Measurements from ENCODE around the gene ENO4. TPM values are rescaled to one million over a fixed set of nuclear protein-coding genes. Genes with fewer than 3 reads are reported as not detected.

ENO4 gene
- polyA plus RNA-seq, 5 donors, result 2.5 to 4.5 (median 2.7) TPM

GRCh38 chr10:116828116-116828515 lies 21.2 kb upstream of the ENO4 start:
- no peak for DNase-seq

- DNase-seq, result no peak
Measured at GRCh38 chr10:116829711-116830110, 19.6 kb upstream of the ENO4 start.

GRCh38 chr10:116831086-116831485 lies 18.2 kb upstream of the ENO4 start:
- DNase-seq, result no peak

- DNase-seq, result no peak
Measured at GRCh38 chr10:116831790-116832189, 17.5 kb upstream of the ENO4 start.

- no peak for DNase-seq
Measured at GRCh38 chr10:116833986-116834985, 15.0 kb upstream of the ENO4 start.

- DNase-seq, result no peak
Measured at GRCh38 chr10:116835658-116836057, 13.6 kb upstream of the ENO4 start.

- no peak for DNase-seq
Measured at GRCh38 chr10:116836083-116836482, 13.2 kb upstream of the ENO4 start.

GRCh38 chr10:116836902-116837523 lies 12.3 kb upstream of the ENO4 start:
- no peak for DNase-seq

- DNase-seq, result no peak
Measured at GRCh38 chr10:116838143-116838725, 11.1 kb upstream of the ENO4 start.

GRCh38 chr10:116840389-116841075 lies 8.8 kb upstream of the ENO4 start:
- DNase-seq, result no peak

- DNase-seq, result no peak
Measured at GRCh38 chr10:116845823-116846222, 3.5 kb upstream of the ENO4 start.

GRCh38 chr10:116848032-116848943 lies 1.0 kb upstream of the ENO4 start:
- no peak for DNase-seq

GRCh38 chr10:116848944-116849247 lies 403 bp upstream of the ENO4 start:
- DNase-seq, result no peak

- no peak for DNase-seq
Measured at GRCh38 chr10:116850058-116850611, 836 bp downstream of the ENO4 start.

- no peak for DNase-seq
Measured at GRCh38 chr10:116852246-116852645, 2.9 kb downstream of the ENO4 start.

- no peak for DNase-seq
Measured at GRCh38 chr10:116853287-116853686, 4.0 kb downstream of the ENO4 start.

- DNase-seq, result no peak
Measured at GRCh38 chr10:116853701-116854100, 4.4 kb downstream of the ENO4 start.

GRCh38 chr10:116857156-116857555 lies 7.9 kb downstream of the ENO4 start:
- no peak for DNase-seq

GRCh38 chr10:116861796-116862195 lies 12.5 kb downstream of the ENO4 start:
- DNase-seq, result no peak

- DNase-seq, result no peak
Measured at GRCh38 chr10:116864436-116864835, 15.1 kb downstream of the ENO4 start.

- no peak for DNase-seq
Measured at GRCh38 chr10:116866066-116866465, 16.8 kb downstream of the ENO4 start.
